Epidermal melanocyte (primary cell): Measurements from ENCODE around the gene VWA5B1.

ENCODE experiments used
- DNase-seq: peaks from one replicate; pipeline ENCODE4 v3.0.0; 2011; ENCODE audit warnings: low spot score; ENCODE audit not compliant: insufficient read length

VWA5B1 gene

DNA sequence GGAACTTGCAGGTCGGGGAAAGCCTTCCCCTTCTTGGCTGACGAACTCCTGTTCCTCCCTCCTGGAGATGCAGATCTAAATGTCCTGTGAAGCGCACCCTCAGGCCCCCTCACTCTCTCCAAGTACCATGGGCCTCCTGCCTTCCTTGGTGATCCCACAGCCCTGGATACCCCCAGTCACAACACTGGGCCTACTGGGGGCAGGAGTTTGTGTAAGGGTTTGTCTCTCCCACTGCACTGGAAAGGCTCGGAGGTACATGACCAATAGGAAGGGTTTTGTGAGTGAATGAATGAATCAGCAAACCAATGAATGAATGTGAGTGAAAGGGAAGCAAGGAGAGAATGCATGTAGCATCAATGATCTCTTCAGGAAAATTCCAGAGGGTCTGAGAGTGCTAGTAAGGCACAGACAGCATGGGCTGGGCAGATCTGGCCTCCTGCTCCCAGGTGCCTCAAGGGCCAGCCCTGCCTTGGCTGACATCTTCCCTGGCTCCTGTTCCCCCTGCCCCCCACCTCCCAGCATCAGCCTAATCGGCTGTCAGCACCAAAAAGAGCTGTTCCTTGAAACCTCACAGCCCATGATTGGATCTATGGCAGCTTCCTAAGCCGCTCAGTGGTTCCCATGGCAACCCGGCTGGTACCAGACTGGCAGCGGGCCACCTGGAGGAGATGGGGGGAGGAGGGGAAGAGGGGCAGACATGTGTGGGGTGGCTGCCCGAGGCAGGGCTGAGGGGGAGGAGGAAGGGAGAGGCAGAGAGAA lies 95.8 kb downstream of the VWA5B1 start:
- DNase-seq = no peak

DNA sequence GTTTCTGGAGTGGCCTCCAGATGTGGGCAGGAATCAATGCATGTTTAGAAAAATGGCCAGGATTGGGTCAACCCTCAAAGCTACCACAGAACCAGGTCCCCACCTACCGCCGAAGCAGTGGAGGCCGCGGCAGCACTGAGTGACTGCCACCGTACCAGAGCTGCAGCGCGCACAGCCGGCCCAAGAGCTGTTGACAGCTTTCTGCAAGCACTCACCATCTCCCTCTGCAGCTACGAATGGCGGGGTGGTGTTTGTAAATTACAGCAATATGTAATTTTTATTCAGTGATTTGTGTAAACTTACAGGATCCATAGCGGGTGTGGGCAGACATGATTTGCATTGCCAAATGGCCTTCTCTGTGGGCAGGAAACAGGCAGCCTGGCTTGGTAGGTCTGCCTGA lies 98.9 kb downstream of the VWA5B1 start:
- DNase-seq = no peak

DNA sequence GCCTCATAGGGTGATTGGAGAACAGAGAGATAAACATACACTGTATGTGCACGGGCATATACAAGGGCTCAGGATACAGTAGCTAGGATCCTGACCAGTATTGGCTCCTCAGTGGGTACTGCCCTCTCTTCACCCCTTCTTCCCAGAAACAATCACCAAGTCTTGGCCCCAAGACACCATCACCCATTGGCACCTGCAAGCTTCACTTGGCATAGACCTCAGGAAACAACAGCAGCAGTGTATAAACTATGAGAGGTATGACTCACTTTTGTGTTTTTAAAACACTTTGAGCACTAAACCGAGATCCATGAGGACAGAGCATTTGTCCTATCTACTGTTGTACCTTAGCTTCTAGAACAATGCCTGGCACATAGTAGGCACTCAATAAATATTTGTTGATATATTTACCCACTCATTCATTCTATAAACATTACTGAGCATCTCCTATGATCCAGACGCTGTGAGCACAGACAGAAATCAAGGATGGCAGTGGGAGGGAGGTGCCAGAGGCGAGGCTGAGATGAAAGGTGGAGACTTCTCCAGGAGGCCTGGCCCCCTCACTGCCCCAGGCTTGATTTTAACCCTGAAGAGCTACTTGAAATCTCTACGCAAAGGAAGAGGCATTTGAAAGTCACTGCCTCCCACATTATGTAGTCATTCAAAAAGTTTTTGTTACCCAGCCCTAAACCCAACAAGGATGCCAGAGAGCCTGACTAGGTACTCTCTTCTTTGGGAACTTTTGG lies 100.1 kb downstream of the VWA5B1 start:
- DNase-seq = no peak

DNA sequence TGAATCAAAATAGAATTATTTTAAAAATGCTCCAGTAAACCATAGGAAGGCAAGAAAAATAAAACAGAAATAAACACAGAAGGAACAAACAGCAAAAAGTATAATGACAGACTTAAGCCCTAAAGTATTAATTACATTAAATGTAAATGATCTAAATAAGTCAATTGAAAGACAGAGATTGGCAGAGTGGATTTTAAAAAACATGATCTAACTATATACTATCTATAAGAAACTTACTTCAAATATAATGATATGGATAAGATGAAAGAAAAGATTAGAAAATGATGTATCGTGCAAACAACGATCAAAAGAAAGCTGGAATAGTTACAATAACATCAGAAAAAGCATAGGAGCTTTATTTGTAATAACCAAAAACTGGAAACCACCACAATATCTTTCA lies 104.6 kb downstream of the VWA5B1 start:
- DNase-seq = no peak

DNA sequence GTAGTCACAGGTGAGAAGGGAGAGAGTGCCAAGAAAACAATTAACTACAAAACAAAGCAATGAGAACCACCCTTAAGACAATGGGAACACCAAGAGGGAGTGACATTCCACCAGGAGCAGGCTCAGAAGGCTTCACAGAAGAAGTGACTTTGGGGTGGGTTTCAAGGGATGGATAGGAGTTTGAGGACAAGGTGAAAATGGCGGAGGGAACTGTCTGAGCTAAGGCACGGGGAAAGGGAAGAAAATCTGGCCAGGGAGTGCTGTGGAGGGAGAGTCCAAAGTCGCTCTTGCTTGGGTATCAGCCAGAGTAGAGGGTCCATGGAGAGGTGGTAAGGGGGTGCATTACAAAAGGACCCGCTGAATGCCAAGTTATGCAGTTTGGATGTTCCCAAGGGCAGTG lies 108.1 kb downstream of the VWA5B1 start:
- DNase-seq = no peak

DNA sequence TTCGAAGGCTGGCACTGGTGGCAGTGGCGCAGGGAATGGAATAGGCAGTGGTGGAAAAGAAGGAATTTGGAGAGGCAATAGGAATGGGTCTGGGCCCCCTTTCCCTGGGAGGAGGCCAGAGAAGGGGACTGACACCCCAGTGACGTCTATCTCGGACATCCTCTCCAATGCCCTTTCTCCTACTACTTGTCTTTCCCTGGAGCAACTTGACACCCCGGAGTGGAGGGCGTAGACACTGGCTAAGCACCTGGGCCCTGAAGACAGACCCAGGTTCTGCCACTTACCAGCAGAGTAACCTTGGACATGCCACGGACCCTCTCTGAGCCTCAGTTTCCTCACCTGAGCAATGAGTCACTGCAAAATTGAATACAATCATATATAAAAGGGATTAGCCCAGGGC lies 108.5 kb downstream of the VWA5B1 start:
- no peak for DNase-seq

DNA sequence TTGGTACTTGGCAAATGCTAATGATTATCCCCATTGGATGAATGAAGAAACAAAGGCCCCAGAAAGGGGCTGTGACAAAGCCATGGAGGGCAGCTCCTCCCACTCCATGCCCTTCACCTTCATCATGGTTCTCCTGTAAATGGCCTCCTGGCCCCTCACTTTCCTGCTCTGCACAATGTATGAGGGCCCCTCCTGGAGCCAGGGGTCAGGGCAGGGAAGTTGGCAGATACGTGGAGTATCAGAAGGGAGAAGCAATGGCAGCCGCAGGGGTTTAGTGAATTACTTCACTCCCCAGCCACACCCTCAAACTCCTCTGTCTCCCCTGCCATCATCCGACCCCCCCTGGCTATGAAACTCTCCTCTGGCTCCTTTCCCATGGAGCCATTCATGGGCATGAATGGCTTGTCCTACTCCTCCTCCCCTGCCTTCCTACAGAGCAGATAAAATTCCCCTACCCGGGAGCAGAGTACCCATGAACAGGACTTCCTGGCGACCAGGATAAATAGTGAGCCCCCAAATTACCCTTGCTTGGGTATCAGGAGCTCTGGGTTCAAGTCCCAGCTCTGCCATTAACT lies 109.0 kb downstream of the VWA5B1 start:
- DNase-seq = no peak

DNA sequence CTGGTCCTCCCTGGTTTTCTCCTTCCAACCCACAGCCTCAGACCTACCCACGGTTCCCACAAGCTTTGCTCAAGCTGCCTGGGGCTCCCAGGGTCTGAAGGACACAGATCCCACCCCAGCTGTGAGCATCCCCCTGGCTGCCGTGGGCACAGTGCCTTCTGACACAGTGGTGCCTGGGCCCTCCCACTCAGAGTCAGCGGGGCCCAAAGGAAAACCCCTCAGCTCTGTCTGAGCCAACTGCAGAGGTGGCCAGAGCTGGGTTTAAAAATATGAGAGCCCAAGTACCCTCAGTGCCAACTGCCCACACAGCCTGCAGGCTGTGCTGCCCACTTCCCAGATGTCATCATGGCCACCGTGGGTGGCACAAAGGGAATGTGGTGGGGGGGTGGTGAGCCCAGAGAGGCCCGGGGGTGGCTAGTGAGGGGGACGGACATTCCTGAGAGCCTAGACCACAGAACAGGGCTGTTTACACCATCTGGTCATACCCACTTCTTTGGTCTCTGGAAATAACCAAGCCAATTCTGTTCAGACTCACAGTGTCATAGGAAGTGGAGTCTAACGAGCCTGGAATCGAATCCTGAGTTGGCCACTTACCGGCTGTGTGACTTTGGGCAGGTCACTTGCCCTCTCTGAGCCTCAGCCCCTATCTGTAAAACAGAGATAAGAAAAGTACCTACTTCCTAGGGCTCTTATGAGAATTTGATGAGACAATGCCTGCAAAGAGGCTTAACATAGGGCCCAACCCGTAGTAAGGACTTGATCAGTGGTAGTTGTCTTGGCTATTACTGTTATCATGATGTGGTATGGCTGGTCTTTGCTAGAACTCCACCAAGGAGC lies 109.9 kb downstream of the VWA5B1 start:
- no peak for DNase-seq

DNA sequence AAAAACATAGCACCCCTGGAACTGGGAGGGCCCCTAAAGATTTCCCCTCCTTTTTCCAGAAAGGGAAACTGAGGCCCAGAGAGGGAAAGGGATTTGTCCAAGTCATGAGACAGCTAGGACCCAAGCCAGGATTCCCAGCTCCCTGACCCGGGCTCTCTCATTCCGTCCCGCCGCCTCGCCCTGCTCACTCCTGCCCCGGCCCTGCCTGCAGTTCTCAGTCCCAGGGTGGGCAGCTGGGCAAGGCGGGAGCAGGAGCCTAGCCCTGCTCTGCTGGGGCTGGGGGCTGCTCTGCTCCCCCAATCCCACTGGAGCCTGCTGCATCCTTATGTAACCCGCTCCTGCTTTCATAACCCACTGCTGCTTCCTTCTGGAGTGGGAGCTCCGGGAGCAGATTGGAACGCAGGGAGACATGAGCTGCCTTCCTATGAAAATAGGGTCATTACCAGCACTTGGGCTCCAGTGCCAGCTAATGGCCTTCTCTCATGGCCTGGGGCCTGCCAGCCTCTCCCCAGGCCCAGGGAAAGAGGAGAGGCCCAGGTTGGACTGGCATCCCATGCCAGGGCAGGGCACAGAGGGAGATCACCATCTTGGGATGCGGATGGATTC lies 110.8 kb downstream of the VWA5B1 start:
- no peak for DNase-seq

DNA sequence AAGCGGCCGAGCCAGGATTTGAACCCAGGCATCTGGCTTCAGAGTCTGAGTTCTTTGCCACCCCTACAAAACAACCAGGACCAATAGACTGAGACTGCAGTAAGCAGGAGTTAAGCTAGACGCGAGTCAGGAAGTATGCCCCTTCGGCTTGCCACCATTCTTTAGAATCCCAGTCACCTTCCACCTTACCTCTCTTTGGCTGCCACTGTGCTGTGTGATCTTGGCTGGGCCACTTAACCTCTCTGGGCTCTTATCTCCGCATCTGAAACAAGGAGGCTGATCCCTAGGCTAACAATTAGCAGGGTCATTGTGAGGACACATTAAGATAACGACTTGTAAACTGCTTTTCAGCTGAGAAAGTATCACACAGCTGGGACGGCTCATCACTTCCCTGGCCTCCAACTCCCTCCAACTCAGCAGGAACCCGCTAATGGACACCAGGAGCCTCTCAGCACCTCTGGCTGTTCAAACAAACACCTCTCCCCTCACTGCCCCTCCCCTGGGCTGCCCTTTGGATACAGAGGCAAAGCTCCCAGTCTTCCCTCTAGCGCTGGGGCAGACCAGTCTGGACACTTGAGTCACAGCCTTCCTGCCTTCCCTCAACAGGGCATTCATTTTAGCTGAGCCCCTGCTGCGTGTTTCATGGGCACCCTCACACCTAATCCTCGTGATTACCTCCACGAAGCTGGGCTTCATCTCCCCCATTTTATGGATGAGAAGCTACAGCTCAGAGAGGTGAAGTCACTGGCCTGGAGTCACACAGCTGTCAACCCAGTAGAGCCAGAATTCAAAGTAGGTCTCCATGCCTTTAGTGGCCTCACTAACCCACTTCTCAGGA lies 112.1 kb downstream of the VWA5B1 start:
- DNase-seq = no peak

DNA sequence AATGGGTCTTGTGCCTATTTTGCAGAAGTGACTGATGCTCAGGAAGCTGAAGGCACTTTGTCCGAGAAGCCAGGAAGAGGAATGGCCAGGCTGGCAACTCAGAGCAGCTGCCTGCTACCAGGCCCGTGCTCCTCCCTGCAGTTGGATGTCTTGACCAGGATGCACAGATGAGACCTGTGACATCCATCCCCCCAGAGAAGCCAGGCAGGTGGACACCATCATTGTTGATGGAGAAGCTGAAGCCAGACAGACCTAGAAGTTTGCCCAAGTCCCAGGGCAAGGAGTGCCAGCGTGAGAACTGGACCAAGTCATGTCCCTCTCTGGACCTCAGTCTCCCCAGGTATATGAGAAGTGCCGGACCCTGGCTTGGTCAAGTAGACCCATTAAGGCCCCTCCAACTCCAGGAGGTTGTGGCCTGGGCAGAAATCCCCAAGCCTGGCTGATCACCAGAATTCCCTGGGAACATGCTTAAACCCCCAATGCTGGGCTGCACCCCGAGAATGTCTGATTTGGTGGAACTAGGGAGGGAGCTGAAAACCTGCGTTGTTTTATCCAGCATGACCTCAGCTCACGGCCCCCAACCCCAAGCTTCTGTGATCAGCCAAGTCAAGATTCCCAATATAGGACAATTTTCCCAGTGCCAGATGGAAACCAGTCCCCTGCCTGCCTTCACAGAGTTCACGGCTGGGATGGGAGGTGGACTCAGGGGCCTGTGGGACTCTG lies 112.9 kb downstream of the VWA5B1 start:
- DNase-seq = no peak

DNA sequence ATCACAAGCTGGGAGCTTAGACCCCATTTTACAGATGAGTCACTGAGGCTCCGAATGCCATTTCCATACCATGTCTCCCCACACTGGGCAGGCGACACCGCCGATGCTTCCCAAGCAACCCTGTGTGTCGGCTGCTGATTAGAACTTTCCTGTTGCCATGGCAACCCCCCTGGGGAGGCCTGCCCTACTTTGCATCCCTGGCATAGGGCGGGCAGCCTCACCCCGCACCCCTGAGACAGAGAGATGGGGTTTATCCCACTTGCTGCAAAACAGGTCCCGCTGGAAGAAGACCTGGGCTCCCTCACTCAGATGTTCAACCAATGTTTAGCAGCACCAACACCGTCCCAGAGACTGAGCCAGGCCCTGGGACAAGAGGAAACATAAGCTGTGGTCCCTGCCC lies 113.8 kb downstream of the VWA5B1 start:
- DNase-seq = no peak
